ENCODE measurements around the gene STK32B. TPM values are rescaled to one million over a fixed set of nuclear protein-coding genes. Genes with fewer than 3 reads are reported as not detected.

The STK32B gene
- total and polyA plus RNA-seq, 2 donors (not counting 3 experiments of a cell fraction or from before 2014, with no cell fraction given), result 5.6 to 7.8 TPM

GRCh38 chr4:5276475-5277075, 225.3 kb downstream of the STK32B start:
- Histone ChIP-seq H4K20me1 (replicated peaks; ENCODE audit: control insufficient read depth, extremely low read depth, insufficient read depth, low read length) (no peaks in the 10 kb centered on the region), H3K9me1 (replicated peaks; ENCODE audit: control insufficient read depth, extremely low read depth, insufficient read depth, low read length) (no peaks in the 10 kb centered on the region), H3K4me1 (ENCODE audit: control insufficient read depth, extremely low read depth, insufficient read depth, low read length) (no peaks in the 10 kb centered on the region), H3K4me3 (replicated peaks in 1 of 3; ENCODE audit: insufficient read depth in 1 of 3, low read depth in 1 of 3, low read length in 3 of 3) (no peak overlapping the region), H3K4me2 (ENCODE audit: insufficient read depth, low read length) (no peak overlapping the region), H3K9ac (replicated peaks; ENCODE audit: extremely low read depth, insufficient read depth, low read length) (no peak overlapping the region), H3K27ac (ENCODE audit: insufficient read depth, low read depth, low read length) (no peak overlapping the region), H3K36me3 (ENCODE audit: control insufficient read depth in 2 of 2, extremely low read depth in 1 of 2, insufficient read depth in 2 of 2, low read length in 2 of 2) (no peaks in the 10 kb centered on the region), H3K27me3 (ENCODE audit: control insufficient read depth in 2 of 2, insufficient read depth in 2 of 2, low read length in 2 of 2) (no peaks in the 10 kb centered on the region), H2AFZ (ENCODE audit: low read depth, low read length) (no peak overlapping the region), H3K9me3 (replicated peaks; ENCODE audit: control insufficient read depth, insufficient read depth, low read length) (peaks cover 3% of the 10 kb centered on the region), H3K79me2 (ENCODE audit: control insufficient read depth, insufficient read depth, low read length) (no peaks in the 10 kb centered on the region)
- TF ChIP-seq MYC (IDR thresholded peaks at IDR 0.05; ENCODE audit: low read depth, low read length) (no peak), MAX (IDR thresholded peaks at IDR 0.05; ENCODE audit: insufficient read depth, insufficient read length) (no peak), EZH2 (IDR thresholded peaks at IDR 0.05; ENCODE audit: borderline replicate concordance, low read depth, low read length, severe bottlenecking) (no peak), POLR2AphosphoS5 (IDR thresholded peaks at IDR 0.05; ENCODE audit: insufficient read depth, low read depth, low read length) (no peak), FOS (IDR thresholded peaks at IDR 0.05; ENCODE audit: borderline replicate concordance, insufficient read depth, low read length) (no peak), JUN (IDR thresholded peaks at IDR 0.05; ENCODE audit: borderline replicate concordance, insufficient read depth, insufficient read length, low read depth) (no peak), POLR2A (IDR thresholded peaks at IDR 0.05; ENCODE audit: low read depth, low read length) (no peak), GATA2 (IDR thresholded peaks at IDR 0.05; ENCODE audit: insufficient read depth, insufficient read length, low read depth, low read length) (no peak), CTCF (IDR thresholded peaks at IDR 0.05; ENCODE audit: extremely low read depth in 1 of 2, insufficient read depth in 1 of 2, low read depth in 1 of 2, low read length in 2 of 2) (no peak)
- BruUV-seq (replicated peaks), result no TSS peak
- CTCF ChIA-PET, result no interaction called here
- DNase-seq (ENCODE audit: low read depth, low spot score), result no peak
- POLR2A ChIA-PET, result no interaction called here
- no peak for FAIRE-seq
- intact Hi-C loops (cut with micrococcal nuclease), result no loop called here
- dilution Hi-C loops (cut with MboI; ENCODE audit: extremely low pct_ligation_motif_present, low sequenced_read_pairs), result no loop called here

All from endothelial cell of umbilical vein (primary cell).